Measurements from ENCODE around the gene HSF2BP.
A peak's percentile ranks its signal among the peaks of the same experiment; 100 is the strongest.
"Not testable (repeated sequence)": the region's sequence is repeated elsewhere in the genome, so short reads cannot be mapped to it uniquely, and the experiment has no call there.

The HSF2BP gene

DNA sequence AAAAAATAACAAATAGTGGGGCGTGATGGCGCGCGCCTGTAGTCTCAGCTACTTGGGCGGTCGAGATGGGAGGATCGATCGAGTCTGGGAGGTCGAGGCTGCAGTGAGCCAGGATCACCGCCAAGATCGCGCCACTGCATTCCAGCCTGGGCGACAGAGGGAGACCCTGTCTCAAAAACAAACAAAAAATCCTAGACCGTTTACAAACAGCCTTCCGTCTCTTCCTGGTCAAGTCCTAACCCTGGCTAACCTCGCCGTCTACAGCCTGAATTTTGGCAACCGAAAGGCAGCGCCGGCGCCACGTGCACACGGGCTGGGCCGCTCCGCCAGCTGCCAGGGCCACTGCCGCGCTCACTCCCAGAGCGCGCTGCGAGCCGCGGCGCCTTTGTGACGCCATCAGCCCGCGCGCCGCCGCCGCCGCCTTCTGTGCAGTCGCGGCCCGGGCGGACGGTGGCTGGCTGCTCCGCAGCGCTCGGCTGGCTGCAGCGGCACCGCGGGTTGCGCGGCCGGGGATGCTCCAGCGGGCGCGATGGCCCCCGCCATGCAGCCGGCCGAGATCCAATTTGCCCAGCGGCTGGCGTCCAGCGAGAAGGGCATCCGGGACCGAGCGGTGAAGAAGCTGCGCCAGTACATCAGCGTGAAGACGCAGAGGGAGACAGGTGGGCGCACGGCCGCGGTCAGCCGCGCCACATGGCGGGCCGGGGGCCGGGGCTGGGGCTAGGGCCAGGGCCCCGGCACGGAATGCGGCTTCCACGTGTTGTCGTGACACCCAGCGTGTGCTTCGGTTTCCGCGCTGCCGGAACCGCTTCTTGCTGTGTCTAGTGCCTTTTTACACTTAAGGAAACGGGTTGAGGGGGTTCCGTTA, at the start of gene HSF2BP, which contains the start of gene RRP1B:
Gene HSF2BP (minus strand): TSS at position 353 of the 865 bp plus-strand sequence. CDS start 1,392 bp downstream, outside the sequence.
Gene RRP1B (plus strand): TSS at position 425 of the 865 bp plus-strand sequence. CDS start 105 bp downstream, at position 530.
- peak; percentile 62 to 82 for DNase-seq

DNA sequence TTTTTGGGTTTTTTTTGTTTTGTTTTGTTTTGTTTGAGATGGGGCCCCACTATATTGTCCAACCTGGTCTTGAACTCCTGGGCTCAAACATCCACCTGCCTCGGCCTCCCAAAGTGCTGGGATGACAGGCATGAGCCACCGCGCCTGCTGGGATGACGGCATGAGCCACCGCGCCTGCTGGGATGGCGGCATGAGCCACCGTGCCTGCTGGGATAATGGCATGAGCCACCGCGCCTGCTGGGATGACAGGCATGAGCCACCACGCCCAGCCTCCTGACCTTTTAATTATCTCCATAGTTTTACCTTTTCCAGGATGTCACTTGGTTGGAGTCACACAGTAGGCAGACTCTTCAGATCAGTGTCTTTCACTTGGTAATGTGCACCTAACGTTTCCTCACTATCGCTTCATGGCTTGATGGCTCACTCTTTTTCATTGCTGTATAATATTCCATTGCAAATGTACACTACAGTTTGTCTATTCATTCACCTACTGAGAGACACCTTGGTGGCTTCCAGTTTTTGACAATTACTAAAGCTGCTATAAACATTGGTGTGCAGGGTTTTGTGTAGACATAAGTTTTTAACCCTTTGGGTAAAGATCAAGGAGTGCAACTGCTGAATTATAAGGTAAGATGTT, 49.6 kb upstream of the HSF2BP start:
- no peak for DNase-seq

DNA sequence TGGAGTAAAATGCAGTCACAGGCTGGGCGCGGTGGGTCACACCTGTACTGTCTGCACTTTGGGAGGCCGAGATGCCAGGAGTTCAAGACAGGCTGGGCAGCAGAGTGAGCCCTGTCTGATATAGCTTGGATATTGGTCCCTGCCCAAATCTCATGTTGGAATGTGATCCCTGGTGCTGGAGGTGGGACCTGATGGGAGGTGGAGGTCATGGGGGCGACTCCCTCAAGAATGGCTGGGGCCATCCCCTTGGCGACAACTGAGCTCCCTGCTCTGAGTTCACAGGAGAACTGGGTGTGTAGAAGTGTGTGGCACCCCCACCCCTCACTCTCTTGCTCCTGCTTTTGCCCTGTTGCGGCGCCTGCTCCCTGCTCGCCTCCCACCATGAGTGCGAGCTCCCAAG, 48.2 kb upstream of the HSF2BP start:
- DNase-seq, result no peak

DNA sequence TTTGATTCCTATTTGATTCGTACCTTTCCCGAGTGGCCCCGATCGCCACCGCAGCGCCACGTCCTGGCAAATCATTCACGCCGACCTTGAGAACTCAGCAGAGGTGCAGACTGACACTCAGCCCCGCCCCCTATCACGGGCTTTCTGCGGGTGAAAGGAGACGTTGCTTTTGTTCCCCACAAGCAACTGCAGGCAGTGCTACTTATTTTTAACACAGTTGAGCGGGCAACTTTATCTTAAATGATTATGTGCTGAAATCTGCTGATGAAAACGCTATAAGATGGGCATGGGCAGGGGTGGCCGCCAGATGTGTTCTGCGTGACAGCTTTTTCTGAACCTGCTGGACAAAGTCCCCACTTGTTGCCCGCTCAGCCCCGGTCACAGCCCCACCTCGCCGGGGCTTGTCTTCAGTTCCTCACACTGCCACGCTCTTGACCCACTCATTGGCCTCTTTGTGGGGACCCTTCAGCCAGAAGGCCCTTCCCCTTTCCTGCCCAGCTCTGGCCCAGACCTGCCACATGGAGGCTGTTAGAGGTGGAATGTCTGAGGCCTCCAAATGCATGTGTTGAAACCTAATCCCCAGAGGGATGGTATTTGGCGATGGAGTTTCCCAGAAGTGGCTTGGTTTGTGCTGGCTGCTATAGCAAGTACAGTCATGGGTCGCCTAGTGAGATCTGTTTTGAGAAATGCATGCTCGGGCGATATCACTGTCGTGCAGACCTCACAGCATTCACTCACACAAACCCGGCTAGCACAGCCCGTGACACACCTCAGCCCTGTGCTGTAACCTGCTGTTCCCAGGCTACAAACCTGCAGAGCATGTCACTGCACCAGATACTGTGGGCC, 44.0 kb upstream of the HSF2BP start:
- DNase-seq, result no peak

DNA sequence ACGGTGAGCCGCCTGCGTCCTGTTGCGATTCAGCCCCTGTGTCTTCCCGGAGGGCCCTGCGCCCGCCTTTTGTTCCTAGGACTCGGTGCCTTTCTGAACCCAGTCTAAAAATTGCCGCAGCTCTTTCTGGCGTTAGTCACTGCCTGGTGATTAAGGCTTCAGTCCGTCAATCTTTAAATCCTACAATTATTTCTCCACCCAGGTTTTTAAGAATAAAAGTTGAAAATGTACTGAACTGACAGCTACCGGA, 43.4 kb upstream of the HSF2BP start:
- no peak for DNase-seq

DNA sequence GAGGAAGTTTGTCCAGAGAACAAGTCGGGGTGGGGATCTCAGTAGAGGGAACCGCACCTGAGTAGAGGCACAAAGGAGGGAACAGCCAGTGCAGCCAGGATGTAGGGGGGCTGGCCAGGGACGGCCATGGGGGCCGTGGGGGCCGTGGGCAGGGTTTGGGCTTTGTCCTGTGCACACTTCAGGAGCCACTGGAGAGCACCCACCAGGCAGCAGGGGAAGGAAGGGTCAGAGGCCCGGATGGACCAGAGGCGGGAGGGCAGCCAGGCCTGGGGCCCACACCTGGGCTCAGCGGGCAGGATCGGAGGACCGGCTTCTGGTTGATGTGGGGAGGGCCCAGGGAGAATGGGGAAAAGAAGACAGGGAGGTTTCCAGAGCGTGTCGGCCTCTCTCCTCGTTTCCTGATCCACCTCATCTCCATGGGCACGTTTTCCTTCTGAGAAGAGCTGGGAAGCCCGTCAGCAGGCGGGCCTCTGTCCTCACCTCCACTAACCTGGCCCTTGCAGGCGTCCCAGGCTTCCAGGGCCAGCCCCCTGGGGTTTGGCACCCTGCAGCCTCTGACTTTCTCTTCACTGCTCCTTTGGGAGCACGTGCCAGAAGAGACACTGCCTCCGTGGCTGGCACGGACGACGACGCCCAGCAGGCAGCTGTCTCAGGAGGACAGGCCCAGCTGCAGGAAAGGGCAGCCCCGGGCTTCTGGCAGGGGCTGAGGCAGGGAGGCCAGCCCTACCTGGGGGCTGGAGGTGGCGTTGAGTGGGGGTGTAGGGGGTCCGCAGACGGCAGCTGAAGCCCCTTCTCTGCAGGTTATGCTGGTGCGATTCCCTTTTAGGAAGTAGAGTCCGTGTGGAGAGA, 42.9 kb upstream of the HSF2BP start:
- no peak for DNase-seq

DNA sequence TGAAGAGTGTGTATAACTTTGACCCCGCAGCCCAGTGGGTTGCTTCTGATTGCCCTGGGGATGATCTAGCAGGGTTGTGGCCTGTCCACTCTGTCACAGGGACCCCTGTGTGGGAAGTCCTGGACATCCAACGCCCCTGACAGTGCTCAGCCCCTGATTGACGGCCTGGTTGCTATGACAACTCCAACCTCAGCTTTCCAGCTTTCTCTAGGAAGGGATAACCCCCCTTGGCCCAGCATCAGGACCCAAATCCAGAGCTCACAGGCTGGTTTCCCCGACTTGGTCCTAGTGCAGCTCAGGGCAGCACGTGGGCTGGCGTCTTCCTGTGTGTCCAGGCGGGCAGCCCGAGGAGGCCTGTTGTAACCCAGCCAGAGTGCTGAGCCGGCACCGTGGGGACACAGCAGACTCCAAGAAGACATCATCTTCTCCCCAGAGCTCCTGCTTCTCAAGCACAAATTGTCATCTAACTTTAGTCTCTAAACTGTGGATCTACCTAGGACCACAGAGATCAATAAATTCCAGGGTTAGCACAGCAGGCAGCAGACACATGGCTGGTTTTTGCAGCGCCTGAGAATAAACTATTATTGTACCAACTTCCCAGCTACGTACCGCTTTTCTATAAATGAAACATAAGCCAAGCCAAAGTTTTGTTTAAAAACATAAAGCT, 40.8 kb upstream of the HSF2BP start:
- no peak for DNase-seq

DNA sequence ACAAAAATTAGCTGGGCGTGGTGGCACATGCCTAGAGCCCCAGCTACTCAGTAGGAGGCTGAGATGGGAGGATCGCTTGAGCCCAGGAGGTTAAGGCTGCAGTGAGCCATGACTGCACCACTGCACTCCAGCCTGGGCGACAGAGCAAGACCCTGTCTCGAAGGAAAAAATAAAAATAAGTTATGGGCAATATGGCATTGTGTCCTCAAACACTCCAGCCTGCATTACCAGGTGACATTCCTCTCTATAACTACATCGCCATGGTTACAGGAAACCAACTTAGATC, 40.1 kb upstream of the HSF2BP start:
- DNase-seq, result not testable (repeated sequence)

DNA sequence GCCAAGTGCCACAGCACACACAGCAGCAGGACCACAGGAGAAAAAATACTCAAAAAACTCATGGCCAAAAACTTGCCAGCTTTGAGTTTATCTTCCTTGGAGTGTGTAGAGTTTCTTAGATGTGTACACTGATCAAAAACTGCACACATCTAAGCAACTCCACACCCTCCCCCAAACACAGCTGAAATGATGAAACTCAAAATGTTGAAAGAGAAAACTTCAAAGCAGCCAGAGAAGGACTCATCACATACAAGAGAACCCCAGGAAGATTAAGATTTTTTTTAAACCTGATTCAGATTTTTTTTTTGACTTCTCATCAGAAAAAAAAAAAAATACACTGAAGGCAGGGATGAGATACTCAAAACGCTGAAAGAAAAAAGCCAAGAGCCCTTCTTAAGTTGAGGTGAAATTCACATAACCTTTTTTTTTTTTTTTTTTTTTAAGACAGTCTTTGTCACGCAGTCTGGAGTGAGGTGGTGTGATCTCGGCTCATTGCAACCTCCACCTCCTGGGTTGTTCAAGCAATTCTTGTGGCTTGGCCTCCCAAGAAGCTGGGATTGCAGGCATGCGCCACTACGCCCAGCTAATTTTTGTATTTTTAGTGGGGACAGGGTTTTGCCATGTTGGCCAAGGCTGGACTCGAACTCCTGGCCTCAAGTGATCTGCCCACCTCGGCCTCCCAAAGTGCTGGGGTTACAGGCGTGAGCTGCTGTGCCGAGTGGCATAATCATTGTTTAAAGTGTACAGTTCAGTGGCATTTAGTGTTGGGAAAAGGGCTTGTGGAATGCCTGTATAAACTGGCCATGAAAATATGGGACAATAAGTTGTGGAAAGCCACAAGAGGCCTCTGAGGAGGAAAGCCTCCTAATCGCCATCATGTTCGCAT, 38.7 kb upstream of the HSF2BP start:
- no peak for DNase-seq

DNA sequence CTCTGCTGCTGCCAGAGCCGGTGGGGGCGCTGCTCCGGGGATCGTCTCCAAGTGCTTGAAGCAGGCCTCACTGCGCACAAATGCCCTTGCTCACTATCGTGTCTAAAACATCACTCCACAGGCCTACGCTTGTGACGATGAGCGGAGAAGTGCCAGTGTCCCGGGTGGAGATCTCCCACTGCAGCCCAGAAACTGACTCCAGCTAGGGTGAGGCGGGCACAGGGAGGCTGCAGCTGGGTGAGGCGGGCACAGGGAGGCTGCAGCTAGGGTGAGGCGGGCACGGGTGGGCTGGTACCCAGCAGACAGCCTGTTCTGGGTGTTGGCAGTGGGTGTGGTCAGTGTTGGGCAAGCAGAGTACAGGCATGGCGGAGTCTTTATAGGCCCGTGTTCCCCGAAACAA, 36.9 kb upstream of the HSF2BP start:
- DNase-seq, result no peak

DNA sequence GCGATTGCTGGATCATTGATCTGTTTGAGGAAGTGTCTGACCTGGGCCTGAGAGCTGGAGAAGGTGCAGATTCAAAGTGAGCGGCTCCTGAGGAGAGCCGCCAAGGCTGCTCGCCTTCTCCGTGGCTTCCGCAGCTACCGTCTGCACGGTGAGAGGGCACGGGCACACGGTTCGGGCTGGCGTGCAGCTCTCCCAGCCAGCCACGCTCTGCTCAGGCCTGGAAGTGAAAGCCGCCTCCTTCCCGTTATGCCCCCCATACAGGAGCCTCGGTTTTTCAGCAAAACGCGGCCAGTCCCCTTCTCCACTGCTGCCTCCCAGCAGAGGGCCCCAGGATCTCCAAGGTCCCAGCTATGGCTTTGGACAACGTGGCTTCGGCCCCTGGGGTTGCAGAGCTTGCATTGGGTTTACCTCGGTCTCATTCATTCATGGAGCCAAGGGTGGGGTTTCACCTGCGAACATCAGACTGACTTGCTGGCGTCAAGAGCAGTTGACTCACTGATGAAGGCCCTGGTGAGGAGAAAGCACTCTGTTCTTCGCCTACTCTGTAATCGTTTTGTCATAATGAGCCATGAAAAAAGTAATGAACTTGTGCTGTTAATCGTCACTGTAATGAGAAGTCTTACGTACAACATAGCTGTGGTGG, 35.3 kb upstream of the HSF2BP start:
- no peak for DNase-seq

DNA sequence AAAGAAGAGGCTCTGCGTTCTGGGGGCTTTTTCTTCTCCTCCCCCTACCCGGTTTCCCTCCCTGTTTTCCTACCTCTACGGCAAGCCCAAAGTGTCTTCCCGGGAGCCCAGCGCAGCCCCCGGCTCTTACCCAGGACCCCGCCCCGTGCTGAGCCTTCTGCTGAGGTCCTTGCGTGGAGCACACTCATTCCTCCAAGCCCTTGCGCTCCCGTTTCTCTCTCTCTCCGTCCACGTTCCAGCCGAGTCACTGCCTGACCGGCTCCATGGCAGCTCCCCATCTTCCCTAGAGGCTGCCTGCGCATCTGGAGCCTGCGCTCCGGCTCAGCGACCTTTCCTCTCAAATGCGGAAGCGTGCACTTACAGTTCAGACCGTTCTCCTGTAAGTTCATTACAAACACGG, 34.7 kb upstream of the HSF2BP start:
- DNase-seq, result no peak

DNA sequence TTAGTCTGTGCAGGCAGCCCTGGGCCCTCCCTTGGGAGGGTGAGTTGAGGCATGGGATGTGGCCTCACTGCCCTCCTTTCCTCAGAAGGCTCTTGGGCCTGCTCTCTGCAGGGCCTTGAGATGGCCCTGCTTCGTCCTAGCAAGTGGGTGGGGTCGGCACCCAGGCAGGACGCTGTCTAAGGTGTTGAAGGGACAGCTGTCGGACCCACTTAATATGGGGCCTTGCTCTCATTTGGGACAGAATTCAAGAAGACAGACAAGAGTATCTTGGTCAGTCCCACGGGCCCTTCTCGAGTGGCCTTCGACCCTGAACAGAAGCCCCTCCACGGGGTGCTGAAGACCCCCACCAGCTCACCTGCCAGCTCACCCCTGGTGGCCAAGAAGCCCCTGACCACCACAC, 33.7 kb upstream of the HSF2BP start:
- DNase-seq, result no peak

DNA sequence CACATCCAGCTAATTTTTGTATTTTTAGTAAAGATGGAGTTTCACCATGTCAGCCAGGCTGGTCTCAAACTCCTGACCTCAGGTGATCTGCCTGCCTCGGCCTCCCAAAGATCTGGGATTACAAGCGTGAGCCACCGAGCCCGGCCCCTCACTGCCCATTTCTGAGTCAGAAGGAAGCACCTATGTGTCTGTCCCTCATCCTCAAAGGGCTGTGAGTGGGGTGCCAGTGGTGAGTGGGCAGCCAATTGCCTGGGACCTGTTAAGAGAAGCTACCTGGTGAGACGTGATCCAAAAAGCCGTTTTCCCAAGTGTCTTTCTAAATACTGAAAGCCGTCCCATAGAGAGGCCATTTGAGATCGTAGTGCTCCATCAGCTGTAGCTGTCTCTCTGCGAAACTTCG, 32.5 kb upstream of the HSF2BP start:
- DNase-seq, result no peak

DNA sequence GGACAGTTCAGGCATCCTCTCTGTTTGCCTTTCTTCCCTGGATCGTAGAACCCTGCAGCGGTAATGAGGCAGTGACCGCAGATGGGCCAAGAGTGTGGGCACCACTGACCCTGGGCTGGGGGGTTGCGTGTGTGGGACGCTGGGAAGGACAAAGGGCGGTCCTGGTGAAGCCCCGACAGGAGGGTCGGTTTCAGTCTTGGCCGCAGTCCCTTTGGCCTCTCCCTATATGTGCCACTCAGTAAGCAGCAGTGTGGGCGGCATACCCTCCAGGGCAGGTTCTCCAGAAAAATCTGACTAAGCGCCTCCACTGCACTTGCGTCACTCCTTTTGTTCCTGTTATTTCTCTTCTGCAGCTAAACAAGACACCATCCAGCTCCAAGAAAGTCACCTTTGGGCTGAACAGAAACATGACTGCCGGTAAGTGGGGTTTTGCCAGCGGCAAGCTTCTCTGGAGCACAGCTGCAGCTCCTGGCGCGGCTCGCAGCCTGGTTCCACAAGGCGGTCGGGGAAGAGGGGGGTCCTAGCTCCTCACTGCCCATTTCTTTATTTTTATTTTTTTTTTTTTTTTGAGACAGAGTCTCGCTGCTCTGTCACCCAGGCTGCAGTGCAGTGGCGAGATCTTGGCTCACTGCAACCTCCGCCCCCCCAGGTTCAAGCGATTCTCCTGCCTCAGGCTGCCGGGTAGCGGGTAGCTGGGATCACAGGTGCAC, 32.0 kb upstream of the HSF2BP start:
- no peak for DNase-seq

DNA sequence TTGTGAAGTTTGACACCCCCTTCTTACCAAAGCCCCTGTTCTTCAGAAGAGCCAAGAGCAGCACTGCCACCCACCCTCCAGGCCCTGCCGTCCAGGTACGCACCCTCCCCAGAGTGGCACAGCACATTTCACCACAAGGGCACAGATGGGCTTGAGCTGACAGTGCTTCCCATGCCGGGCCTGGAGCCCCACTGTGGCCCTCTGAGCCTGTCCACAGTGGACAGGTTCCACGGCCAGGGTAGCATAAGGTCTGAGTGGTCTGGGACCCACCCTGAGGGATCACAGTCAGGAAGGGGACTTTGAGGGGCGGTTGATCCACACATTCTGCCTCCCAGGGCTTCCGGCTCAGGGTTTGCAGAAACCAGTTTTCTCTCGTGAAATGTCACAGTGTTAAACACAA, 31.1 kb upstream of the HSF2BP start:
- no peak for DNase-seq

DNA sequence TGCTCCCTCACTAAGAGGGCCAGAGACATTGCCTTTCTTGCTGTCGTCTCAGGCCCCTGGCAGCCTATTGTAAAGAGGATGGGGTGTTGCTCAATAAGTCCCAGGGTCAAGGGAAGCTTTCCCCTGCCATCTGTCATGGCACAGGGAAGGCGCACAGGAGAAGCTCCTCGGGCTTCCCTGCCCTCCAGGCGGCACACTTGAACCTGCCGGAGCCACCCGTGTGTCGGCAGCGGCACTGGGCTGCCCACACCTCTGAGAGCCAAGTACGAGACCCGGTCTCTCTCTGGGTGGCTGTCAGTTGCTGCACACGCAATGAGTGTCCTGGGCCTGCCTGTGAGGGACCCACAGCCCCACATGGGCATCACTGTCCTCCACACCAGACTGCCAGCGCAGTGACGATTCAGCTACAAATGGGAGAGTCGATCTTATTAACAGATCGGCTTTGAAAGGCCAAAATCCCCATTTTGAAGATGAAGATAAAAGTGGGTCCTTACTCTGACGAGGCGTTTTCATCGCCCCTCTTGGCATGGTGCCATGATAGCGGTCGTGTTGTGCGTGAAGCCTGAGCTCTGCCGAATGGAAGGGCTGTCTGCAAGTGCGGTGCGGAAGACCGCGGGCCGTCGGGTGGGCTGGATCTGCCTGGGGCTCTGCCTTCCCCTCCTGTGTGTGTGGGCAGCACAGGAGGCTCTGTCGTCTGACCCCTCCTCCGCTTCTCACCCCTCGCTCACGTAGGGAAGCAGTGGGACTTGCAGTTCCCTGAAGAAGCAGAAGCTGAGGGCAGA, 30.5 kb upstream of the HSF2BP start:
- DNase-seq, result no peak

DNA sequence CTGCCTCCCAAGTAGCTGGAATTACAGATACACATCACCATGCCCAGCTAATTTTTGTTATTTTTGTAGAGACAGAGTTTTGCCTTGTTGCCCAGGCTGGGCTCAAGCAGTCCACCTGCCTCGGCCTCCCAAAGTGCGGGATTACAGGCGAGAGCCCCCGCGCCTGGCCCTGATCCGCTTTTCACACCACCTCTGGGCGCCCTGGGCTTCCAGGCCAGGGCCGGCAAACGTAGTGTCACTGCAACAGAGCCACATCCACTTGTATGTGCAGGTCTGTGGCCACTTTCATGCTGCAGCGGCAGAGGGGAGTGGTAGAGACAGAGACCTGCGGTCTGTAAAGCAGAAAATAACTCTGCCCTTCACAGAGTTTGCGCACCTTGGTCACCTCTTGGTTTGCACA, 29.6 kb upstream of the HSF2BP start:
- DNase-seq, result no peak
